HL-60 (cell line): ENCODE results near the gene KCNJ14.

Experiments used
- DNase-seq, 2 experiments: peaks; one replicate each; pipeline ENCODE4 v3.0.0-alpha.2; 2010 to 2020; ENCODE audit warnings: low read depth in 1 of 2, low spot score in 1 of 2
- H3K27ac ChIP-seq: fragments of 250-450 bp; sonication (Bioruptor Pico); replicated peaks from 2 replicates; pipeline ENCODE4 v1.5.1; 2020; ENCODE audit warnings: mild to moderate bottlenecking, moderate library complexity
- H3K27me3 ChIP-seq: fragments of 250-450 bp; sonication (Bioruptor Pico); 2 replicates; pipeline ENCODE4 v1.5.1; 2021; ENCODE audit warnings: mild to moderate bottlenecking, moderate library complexity; ENCODE audit not compliant: insufficient read depth, poor library complexity, severe bottlenecking
- H3K4me3 ChIP-seq: replicated peaks from 2 replicates; pipeline ENCODE4 v1.5.1; 2011; ENCODE audit warnings: mild to moderate bottlenecking, control low read depth, low read length; ENCODE audit not compliant: insufficient read depth
- GABPA ChIP-seq: IDR thresholded peaks from 2 replicates; pipeline ENCODE4 v1.6.1; 2012; ENCODE audit warnings: low read depth
- POLR2AphosphoS5 ChIP-seq: IDR thresholded peaks from 2 replicates; pipeline ENCODE4 v1.6.1; 2012; ENCODE audit warnings: low read depth
- SPI1 ChIP-seq: IDR thresholded peaks from 2 replicates; pipeline ENCODE4 v1.6.1; 2012; ENCODE audit warnings: low read depth, mild to moderate bottlenecking, borderline replicate concordance
- TF ChIP-seq, protein P1 (sequence below): IDR thresholded peaks from one replicate; pipeline ENCODE4 v1.5.1; 2011; ENCODE audit warnings: low read length, control low read depth, inconsistent platforms; ENCODE audit not compliant: insufficient read depth
- TF ChIP-seq, protein P2 (sequence below): IDR thresholded peaks from 2 replicates; pipeline ENCODE4 v1.6.1; 2012; ENCODE audit warnings: low read depth; ENCODE audit not compliant: insufficient replicate concordance

KCNJ14 gene

DNA sequence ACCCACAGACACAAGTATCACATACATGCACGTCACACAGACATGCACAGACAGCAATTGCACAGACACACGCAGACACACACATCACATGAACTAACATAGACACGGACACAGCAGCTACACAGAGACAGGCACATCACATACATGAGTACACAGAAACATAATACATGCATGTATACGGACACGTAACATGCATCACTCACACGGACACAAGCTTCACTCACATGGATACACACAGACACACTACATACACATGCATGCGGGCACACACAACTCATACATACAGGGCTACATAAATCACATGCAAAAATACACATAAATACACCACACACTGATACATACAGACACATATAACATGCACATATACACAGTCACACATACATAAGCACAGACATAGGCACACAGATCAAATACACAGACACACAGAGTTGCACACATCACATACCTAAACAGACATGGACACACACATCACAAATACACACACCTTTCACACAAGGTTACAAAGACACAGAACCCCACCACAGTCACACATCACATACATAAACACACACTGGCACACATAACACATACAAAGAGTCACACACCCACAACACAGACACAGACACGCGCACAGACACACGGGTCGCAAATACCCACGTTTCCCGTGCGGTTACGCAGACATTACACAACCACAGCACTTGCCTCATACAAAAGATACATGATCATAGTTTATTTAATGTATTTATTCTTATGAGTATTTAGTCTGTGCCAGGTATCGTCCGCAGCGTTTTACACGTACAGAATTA lies 57.3 kb downstream of the KCNJ14 start:
- peak overlapping the region; percentile 70; the same call in 1 of the 2 replicates for H3K4me3 ChIP-seq
- H3K27ac ChIP-seq, result no peak overlapping the region
- TF ChIP-seq POLR2AphosphoS5 (no peak), SPI1 (no peak), GABPA (no peak)
- TF ChIP-seq, protein P1, sequence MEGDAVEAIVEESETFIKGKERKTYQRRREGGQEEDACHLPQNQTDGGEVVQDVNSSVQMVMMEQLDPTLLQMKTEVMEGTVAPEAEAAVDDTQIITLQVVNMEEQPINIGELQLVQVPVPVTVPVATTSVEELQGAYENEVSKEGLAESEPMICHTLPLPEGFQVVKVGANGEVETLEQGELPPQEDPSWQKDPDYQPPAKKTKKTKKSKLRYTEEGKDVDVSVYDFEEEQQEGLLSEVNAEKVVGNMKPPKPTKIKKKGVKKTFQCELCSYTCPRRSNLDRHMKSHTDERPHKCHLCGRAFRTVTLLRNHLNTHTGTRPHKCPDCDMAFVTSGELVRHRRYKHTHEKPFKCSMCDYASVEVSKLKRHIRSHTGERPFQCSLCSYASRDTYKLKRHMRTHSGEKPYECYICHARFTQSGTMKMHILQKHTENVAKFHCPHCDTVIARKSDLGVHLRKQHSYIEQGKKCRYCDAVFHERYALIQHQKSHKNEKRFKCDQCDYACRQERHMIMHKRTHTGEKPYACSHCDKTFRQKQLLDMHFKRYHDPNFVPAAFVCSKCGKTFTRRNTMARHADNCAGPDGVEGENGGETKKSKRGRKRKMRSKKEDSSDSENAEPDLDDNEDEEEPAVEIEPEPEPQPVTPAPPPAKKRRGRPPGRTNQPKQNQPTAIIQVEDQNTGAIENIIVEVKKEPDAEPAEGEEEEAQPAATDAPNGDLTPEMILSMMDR, result no peak
- TF ChIP-seq, protein P2, sequence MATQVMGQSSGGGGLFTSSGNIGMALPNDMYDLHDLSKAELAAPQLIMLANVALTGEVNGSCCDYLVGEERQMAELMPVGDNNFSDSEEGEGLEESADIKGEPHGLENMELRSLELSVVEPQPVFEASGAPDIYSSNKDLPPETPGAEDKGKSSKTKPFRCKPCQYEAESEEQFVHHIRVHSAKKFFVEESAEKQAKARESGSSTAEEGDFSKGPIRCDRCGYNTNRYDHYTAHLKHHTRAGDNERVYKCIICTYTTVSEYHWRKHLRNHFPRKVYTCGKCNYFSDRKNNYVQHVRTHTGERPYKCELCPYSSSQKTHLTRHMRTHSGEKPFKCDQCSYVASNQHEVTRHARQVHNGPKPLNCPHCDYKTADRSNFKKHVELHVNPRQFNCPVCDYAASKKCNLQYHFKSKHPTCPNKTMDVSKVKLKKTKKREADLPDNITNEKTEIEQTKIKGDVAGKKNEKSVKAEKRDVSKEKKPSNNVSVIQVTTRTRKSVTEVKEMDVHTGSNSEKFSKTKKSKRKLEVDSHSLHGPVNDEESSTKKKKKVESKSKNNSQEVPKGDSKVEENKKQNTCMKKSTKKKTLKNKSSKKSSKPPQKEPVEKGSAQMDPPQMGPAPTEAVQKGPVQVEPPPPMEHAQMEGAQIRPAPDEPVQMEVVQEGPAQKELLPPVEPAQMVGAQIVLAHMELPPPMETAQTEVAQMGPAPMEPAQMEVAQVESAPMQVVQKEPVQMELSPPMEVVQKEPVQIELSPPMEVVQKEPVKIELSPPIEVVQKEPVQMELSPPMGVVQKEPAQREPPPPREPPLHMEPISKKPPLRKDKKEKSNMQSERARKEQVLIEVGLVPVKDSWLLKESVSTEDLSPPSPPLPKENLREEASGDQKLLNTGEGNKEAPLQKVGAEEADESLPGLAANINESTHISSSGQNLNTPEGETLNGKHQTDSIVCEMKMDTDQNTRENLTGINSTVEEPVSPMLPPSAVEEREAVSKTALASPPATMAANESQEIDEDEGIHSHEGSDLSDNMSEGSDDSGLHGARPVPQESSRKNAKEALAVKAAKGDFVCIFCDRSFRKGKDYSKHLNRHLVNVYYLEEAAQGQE, result no peak
- peaks cover 25% of the 10 kb centered on the region for H3K27me3 ChIP-seq
- peak in 1 of 2 experiments; percentile 32 for DNase-seq

GRCh38 chr19:48513289-48514122 lies 58.1 kb downstream of the KCNJ14 start:
- Histone ChIP-seq H3K27me3 (peaks cover 25% of the 10 kb centered on the region), H3K4me3 (peak overlapping the region; percentile 70), H3K27ac (no peak overlapping the region)
- TF ChIP-seq, protein P1, result no peak
- TF ChIP-seq, protein P2, result no peak
- TF ChIP-seq GABPA (no peak), SPI1 (no peak), POLR2AphosphoS5 (no peak)
- DNase-seq, result peak; percentile 47 to 75

DNA sequence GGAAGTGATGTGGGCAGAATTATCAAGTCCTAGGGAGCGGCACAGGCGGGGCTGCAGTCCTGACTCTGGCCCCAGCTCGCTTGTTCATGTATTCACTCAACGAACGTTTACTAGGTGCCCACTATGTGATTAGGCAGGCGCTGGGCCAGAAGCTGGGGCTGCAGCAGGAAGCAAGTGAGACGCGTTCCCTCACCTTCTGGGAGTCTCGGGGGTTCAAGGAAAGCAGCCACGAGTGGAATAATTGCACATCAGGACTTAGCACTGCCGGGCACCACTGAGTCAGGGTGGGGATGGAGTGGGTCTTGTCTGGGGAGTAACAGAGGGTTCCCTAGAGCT lies 58.7 kb downstream of the KCNJ14 start:
- Histone ChIP-seq H3K27ac (no peak overlapping the region), H3K27me3 (peaks cover 25% of the 10 kb centered on the region), H3K4me3 (peak overlapping the region; percentile 70; the same call in 1 of the 2 replicates)
- DNase-seq, result no peak
- no peak for TF ChIP-seq SPI1
- TF ChIP-seq, protein P2, result no peak
- no peak for TF ChIP-seq POLR2AphosphoS5
- TF ChIP-seq, protein P1, result no peak
